ENCODE measurements around the gene NLRP11. TPM values are rescaled to one million over a fixed set of nuclear protein-coding genes. Genes with fewer than 3 reads are reported as not detected.

NLRP11 gene
- total RNA-seq (2014; rRNA removed), result 0.15 and 0.23 TPM in 2 replicates
- Bru-seq, nascent RNA, result percentile 9 among the genes with signal in this experiment
- BruChase-seq, experiment 1, labeled RNA remaining after a 6-hour chase, result percentile 5 among the genes with signal in this experiment
- percentile 9 among the genes with signal in this experiment for BruChase-seq, experiment 2, labeled RNA remaining after a 2-hour chase
- long read RNA-seq, result 0 reads

- no peak within 1 kb of the TSS for H3K4me3 ChIP-seq (ENCODE audit: low read length)
- ATAC-seq (no peak), DNase-seq (no peak)
- peaks cover 36% of the 10 kb centered on the region for H3K27me3 ChIP-seq (ENCODE audit: low read length)
- H3K9me3 ChIP-seq (ENCODE audit: low read length), result no peaks in the 10 kb centered on the region
- no peak within 1 kb of the TSS for H3K27ac ChIP-seq (ENCODE audit: low read length)
- no peaks in the 10 kb centered on the region for H3F3A ChIP-seq (ENCODE audit: low read length, unreplicated experiment)
- ChIA-PET CTCF (no interaction called here), POLR2A (ENCODE audit: unreplicated experiment) (no interaction called here)
- no peak within 1 kb of the TSS for H2AFZ ChIP-seq (ENCODE audit: low read length)
- intact Hi-C loops (cut with micrococcal nuclease), result no loop called here
- BruUV-seq (replicated peaks), result no TSS peak
- no peak within 1 kb of the TSS for H3K4me2 ChIP-seq (ENCODE audit: low read length)
- H3K9ac ChIP-seq (ENCODE audit: low read length), result no peak within 1 kb of the TSS
- H4K20me1 ChIP-seq (ENCODE audit: low read length), result no peaks in the 10 kb centered on the region
- H3K9me2 ChIP-seq (replicated peaks; ENCODE audit: low read length), result no peaks in the 10 kb centered on the region
- no peaks in the 10 kb centered on the region for H3K36me3 ChIP-seq (ENCODE audit: low read depth, low read length)
- no peak for TF ChIP-seq CTCF (conservative IDR thresholded peaks at IDR 0.05; ENCODE audit: low read depth, low read length)
- TF ChIP-seq EZH2 (IDR thresholded peaks at IDR 0.05; ENCODE audit: low read length, unreplicated experiment), result no peak
- TF ChIP-seq EZH2phosphoT487 (IDR thresholded peaks at IDR 0.05; ENCODE audit: borderline replicate concordance, low read length), result no peak
- H3K4me1 ChIP-seq (ENCODE audit: insufficient read depth, low read length), result no peaks in the 10 kb centered on the region
- H3K79me2 ChIP-seq (ENCODE audit: low read length), result no peaks in the 10 kb centered on the region
Measured at GRCh38 chr19:55831846-55832245, at the start of gene NLRP11. Gene NLRP11 (minus strand): TSS chr19:55831999. CDS start chr19:55818174, 13,825 bp downstream.

- ChIA-PET CTCF (no interaction called here), POLR2A (ENCODE audit: unreplicated experiment) (no interaction called here)
- Histone ChIP-seq H3K36me3 (ENCODE audit: low read depth, low read length) (no peaks in the 10 kb centered on the region), H3K4me3 (ENCODE audit: low read length) (no peak overlapping the region), H3F3A (ENCODE audit: low read length, unreplicated experiment) (no peaks in the 10 kb centered on the region), H3K9me2 (replicated peaks; ENCODE audit: low read length) (no peaks in the 10 kb centered on the region), H3K9me3 (ENCODE audit: low read length) (no peaks in the 10 kb centered on the region; the same call in 1 of the 2 replicates), H3K27ac (ENCODE audit: low read length) (no peak overlapping the region), H4K20me1 (ENCODE audit: low read length) (no peaks in the 10 kb centered on the region), H3K27me3 (ENCODE audit: low read length) (peaks cover 77% of the 10 kb centered on the region), H2AFZ (ENCODE audit: low read length) (no peak overlapping the region), H3K9ac (ENCODE audit: low read length) (no peak overlapping the region), H3K4me2 (ENCODE audit: low read length) (no peak overlapping the region), H3K4me1 (ENCODE audit: insufficient read depth, low read length) (no peaks in the 10 kb centered on the region), H3K79me2 (ENCODE audit: low read length) (no peaks in the 10 kb centered on the region)
- intact Hi-C loops (cut with micrococcal nuclease), result no loop called here
- no TSS peak for BruUV-seq (replicated peaks)
- no peak for TF ChIP-seq CTCF (conservative IDR thresholded peaks at IDR 0.05; ENCODE audit: low read depth, low read length)
- no peak for TF ChIP-seq EZH2 (IDR thresholded peaks at IDR 0.05; ENCODE audit: low read length, unreplicated experiment)
- no peak for ATAC-seq
- DNase-seq, result no peak
Measured at GRCh38 chr19:55877211-55877610, 45.4 kb upstream of the NLRP11 start.

GRCh38 chr19:55870736-55871135 lies 38.9 kb upstream of the NLRP11 start:
- TF ChIP-seq CTCF (conservative IDR thresholded peaks at IDR 0.05; ENCODE audit: low read depth, low read length), result no peak
- no peak for TF ChIP-seq EZH2phosphoT487 (IDR thresholded peaks at IDR 0.05; ENCODE audit: borderline replicate concordance, low read length)
- no peak for TF ChIP-seq EZH2 (IDR thresholded peaks at IDR 0.05; ENCODE audit: low read length, unreplicated experiment)
- H4K20me1 ChIP-seq (ENCODE audit: low read length), result no peaks in the 10 kb centered on the region
- intact Hi-C loops (cut with micrococcal nuclease), result no loop called here
- H3K9me3 ChIP-seq (ENCODE audit: low read length), result no peaks in the 10 kb centered on the region
- H3K4me2 ChIP-seq (ENCODE audit: low read length), result no peak overlapping the region
- no peak overlapping the region for H3K27ac ChIP-seq (ENCODE audit: low read length)
- H3K36me3 ChIP-seq (ENCODE audit: low read depth, low read length), result no peaks in the 10 kb centered on the region
- no peak for DNase-seq
- POLR2A ChIA-PET (ENCODE audit: unreplicated experiment), result no interaction called here
- H2AFZ ChIP-seq (ENCODE audit: low read length), result no peak overlapping the region
- no TSS peak for BruUV-seq (replicated peaks)
- H3K4me3 ChIP-seq (ENCODE audit: low read length), result no peak overlapping the region
- H3K9ac ChIP-seq (ENCODE audit: low read length), result no peak overlapping the region
- H3K4me1 ChIP-seq (ENCODE audit: insufficient read depth, low read length), result no peaks in the 10 kb centered on the region
- CTCF ChIA-PET, result no interaction called here
- H3F3A ChIP-seq (ENCODE audit: low read length, unreplicated experiment), result no peaks in the 10 kb centered on the region
- no peaks in the 10 kb centered on the region for H3K9me2 ChIP-seq (replicated peaks; ENCODE audit: low read length)
- no peak for ATAC-seq
- H3K79me2 ChIP-seq (ENCODE audit: low read length), result no peaks in the 10 kb centered on the region
- peaks cover 89% of the 10 kb centered on the region for H3K27me3 ChIP-seq (ENCODE audit: low read length)
